CD4-positive, alpha-beta T cell treated with Interleukin-15 for 4 hours (primary cell): ENCODE data around the gene RASGRP3.

Experiments
- DNase-seq: peaks from one replicate; pipeline ENCODE4 v3.0.0-alpha.2; 2020; ENCODE audit warnings: low spot score

The RASGRP3 gene

GRCh38 chr2:33521791-33522281 is 45.4 kb downstream of the RASGRP3 start:
- DNase-seq: no peak

DNA sequence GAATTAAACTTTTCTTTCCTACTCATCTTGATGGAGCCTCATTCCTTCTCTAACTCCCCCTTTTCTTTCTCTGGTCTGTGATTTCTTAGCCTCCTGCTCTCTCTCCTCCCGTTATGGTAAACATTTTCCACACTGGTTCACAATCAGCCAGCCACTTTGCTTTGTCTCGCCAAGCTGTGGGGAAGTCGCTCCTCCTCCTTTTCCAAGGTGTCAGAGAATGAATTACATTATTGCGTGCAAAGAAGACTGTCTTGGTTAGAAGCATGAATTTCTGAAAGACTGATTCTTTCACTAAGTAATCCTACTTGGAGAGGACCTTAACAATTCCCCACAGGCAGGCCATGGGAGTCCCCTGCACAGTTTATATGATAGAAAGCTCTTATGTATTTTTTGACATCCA is 46.1 kb downstream of the RASGRP3 start:
- DNase-seq: no peak

DNA sequence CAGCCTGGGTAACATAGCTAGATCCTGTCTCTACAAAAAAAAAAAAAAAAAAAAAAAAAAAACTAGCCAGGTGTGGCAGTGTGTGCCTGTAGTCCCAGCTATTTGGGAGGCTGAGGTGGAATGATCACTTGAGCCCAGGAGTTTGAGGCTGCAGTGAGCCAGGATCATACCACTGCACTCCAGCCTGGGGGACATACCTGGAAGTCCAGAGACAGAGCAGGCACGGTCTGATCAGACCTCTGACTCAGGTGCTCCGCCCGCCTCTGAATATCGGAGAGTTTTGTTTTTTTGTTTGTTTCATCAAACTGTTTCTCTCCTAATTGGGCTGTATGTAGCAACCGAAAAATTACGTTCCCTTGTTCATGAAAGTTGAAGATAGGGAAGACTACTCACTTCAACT is 49.2 kb downstream of the RASGRP3 start:
- DNase-seq: no peak

DNA sequence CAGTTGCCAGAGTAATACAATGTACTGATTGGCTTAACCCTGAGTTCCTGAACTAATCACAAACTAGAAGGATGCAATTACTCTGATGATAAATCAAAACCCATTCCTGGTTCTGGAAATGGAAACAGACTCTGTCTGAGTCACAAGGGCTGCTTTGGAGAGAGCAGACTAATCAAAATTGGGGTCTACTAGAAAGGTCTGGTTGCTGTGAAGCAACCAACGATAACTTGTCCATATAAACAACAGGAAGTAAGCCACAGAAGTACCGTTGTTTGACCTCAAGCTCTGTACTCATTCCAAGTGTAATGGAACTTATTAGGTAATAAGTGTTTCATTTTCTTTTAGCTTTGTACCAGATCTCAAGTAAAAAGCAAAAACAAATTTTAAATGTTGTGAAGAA is 49.7 kb downstream of the RASGRP3 start:
- no peak for DNase-seq

GRCh38 chr2:33526921-33527320 is 50.5 kb downstream of the RASGRP3 start:
- DNase-seq: no peak

DNA sequence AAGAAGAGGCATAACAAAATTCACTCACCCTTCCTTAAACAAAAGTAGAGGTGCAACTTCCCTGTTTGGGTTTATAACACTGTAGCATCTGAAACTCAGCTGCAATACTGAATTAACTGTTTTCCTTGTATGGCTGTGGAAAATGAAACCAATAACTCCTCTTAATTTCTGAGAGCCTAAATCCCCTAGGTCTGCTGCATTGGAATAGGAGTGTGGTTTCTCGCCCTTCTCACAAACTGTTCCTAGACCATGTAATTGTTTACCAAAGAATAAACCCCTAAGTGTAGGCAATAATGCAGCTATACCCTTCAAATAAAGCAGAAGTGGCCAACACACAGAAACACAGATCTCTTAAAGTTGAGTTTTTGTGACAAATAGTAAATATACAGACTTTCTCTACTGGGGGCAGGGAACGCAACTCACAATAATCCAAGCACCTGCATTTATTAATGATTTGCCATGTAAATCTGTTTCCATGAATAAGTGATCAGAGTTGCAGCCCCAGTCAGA is 52.0 kb downstream of the RASGRP3 start:
- no peak for DNase-seq

- DNase-seq: no peak
Observed at GRCh38 chr2:33529771-33530481, 53.5 kb downstream of the RASGRP3 start.

GRCh38 chr2:33530690-33531548 is 54.5 kb downstream of the RASGRP3 start:
- DNase-seq: no peak

GRCh38 chr2:33531549-33532059 is 55.2 kb downstream of the RASGRP3 start:
- DNase-seq: no peak

GRCh38 chr2:33532146-33532545 is 55.7 kb downstream of the RASGRP3 start:
- no peak for DNase-seq

DNA sequence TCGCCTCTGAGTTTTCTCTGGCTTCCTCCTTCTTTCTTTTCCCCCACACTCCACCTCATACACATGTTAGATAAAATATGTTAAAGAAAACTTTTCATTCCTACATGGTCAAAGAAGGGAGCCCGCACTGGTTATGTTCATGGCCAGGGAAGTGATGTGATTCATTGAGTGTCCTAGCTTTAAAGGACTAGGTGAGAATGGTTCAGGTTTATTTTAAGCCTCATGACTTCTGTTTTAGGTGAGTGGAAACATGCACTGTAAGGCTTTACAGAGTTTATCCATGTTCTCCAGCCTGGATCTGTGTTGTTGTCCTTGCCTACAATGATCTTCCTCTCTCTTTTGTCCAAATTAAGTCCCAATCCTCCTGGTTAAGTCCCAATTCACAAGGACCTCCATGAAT is 56.5 kb downstream of the RASGRP3 start:
- no peak for DNase-seq

DNA sequence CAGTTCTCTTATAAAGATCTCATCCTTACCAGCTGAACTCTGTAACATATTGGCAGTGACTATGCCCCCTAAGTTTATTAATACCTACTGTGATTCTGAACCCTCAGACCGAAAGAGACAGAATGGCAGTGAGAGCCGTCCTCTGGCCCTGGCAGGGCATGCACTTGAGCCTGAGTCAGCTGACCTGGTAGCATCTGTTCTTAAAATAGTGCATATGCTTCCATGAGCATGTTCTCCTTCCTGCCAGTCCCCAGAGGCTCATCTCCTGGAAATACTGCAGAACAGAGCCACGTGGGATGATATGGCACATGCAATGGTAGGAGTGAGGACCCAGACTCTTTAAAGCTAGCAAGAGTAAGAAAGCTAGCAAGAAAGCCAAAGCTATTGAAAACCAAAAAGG is 59.0 kb downstream of the RASGRP3 start:
- DNase-seq: no peak

GRCh38 chr2:33541243-33541642 is 64.8 kb downstream of the RASGRP3 start:
- no peak for DNase-seq

DNA sequence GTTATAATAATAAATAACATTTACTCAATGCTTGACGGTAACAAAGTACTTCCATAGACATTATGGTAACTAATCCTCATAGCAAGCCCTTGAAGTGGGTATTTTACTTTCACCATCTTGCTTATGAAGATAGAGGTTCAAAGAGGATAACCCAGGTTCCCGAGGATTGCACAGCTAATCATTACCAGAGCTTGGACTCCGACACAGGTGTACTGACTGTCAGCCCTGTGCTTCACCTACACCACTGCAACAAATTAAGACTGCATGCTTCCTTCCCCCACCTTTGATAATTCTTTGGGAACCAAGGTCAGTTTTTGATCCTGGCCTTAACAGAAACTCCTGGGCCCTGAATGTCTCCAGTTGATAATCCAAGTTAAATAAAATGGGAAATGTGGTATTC is 73.8 kb downstream of the RASGRP3 start:
- DNase-seq: no peak

DNA sequence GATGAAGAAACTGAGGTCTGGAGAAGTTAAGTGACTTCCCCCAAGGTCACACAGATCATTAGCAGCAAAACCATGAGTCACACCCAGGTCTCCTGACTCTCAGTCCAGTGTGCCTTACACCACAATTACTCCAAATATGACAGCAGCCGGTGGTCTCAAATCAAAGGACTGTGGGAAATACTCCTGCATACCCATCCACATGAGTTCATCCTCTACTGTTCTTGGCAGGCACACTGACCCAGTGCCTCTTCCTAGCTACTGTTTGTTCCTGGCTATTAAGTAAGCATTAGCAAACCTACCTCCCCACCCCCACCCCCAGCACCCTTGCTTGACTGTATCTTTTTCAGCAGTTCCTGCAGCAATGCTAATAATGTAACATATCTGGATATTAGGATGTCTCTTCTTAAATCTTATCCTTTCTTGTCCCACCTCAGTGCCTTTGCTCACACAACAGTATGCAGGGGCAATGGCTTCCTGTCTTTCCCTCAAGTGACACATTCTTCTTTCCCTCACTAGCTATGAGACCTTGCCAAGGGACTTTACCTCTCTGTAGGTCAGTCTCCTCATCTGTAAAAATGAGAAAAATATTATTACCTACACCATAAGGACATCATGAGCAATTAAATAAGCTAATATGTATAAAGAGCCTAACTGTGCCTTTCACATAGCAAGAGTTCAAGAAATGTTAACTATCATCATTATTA is 76.5 kb downstream of the RASGRP3 start:
- DNase-seq: no peak

- no peak for DNase-seq
Observed at GRCh38 chr2:33555681-33556080, 79.2 kb downstream of the RASGRP3 start.

DNA sequence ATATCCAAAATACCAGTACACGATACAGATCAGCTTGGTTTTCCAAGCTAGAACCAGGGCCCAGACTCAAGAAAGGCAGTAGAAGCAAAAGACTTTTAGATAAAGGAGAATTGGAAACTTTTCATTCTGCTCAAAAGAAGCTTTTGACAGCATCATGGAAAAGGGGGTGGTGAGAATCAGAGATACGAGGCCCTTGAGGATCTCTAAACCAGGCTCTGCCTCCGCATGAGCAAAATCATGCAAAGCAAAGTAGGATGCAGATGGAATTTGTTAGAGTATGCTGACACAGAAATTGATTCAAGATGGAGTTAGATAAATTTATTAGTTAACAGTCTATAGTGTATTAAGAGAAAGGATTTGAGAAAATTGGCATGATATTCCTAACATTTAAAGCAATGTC is 82.9 kb downstream of the RASGRP3 start:
- DNase-seq: no peak

GRCh38 chr2:33560017-33560416 is 83.6 kb downstream of the RASGRP3 start:
- no peak for DNase-seq

DNA sequence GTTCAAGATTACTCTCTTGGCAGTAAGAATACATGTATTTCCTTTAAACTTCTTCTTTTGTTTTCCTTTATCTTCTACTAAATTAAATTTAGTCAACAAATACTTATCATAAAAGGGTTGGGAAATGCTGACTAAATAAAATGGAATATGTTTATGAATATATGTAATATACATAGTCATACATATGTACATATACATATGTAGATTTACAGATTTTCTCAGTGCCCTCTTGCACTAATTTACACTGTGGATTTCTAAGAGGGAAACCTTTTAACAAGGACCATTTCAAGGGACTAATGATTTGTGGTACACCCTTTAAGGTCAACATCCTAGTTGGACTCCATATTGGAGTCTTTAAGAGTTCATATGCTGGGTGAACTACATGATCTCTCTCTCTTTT is 85.4 kb downstream of the RASGRP3 start:
- DNase-seq: no peak

GRCh38 chr2:33570681-33571080 is 94.2 kb downstream of the RASGRP3 start:
- no peak for DNase-seq

DNA sequence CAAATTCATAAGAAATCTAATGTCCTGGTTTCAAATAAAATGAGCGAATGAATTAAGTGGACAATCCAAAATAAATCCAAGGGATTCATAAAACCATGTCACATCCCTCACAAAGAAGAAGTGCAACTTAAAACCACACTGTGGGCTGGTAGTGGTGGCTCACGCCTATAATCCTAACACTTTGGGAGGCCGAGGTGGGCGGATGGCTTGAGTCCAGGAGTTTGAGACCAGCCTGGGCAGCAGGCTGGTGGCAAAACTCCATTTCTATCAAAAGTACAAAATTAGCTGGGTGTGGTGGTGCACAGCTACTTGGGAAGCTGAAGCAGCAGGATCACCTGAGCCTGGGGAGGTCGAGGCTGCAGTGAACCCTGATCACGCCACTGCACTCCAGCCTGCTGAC is 97.2 kb downstream of the RASGRP3 start:
- DNase-seq: no peak

GRCh38 chr2:33577084-33577483 is 100.6 kb downstream of the RASGRP3 start:
- no peak for DNase-seq
